K562 (cell line): Measurements from ENCODE around the gene F13A1. TPM values are rescaled to one million over a fixed set of nuclear protein-coding genes. Genes with fewer than 3 reads are reported as not detected.

Experiments
- ATAC-seq: fragments of 200-7000 bp; cut with Tn5 transposase; 3 replicates; pipeline ENCODE4 v1.9.1; 2020; ENCODE audit warnings: moderate library complexity
- BruUV-seq: library from RNA; stranded (reverse); fragments of 400-500 nt; replicated peaks from 2 replicates; lab custom pipeline; 2021; lab: Mats Ljungman, UMichigan
- CTCF ChIA-PET: fragments of 300-600 bp; formaldehyde crosslinking; extraction: SDS; loops from one replicate; lab custom pipeline; 2021; ENCODE audit warnings: low intra/inter-chr PET ratio; lab: Yijun Ruan, JAX
- POLR2A ChIA-PET: fragments of 300-600, 350-650 bp; sonication (Branson Sonifier 250); formaldehyde crosslinking; extraction: SDS; loops from one replicate; lab custom pipeline; 2021; ENCODE audit warnings: antibody characterized with exemption, inconsistent platforms; lab: Yijun Ruan, JAX
- DNase-seq, 4 experiments: peaks; one replicate each; pipeline versions ENCODE4 v3.0.0 to v3.0.0-alpha.2; 2011 to 2018; ENCODE audit warnings: low spot score in 3 of 4, mixed read lengths in 3 of 4; ENCODE audit errors: extremely low read depth in 1 of 4
- FAIRE-seq: peaks from 2 replicates; lab custom pipeline; 2011; peaks lifted over from hg19 to GRCh38; lab: Jason Lieb, UNC
- H2AFZ ChIP-seq: 2 replicates; pipeline ENCODE4 v1.6.0; 2011; ENCODE audit warnings: low read depth, low read length, control low read depth, inconsistent platforms
- H3K27ac ChIP-seq: fragments of 200-600 bp; 3 replicates; pipeline ENCODE4 v1.8.0; 2011; ENCODE audit warnings: low read depth, mild to moderate bottlenecking, control low read depth, inconsistent platforms, low read length, moderate library complexity, mixed read lengths; ENCODE audit errors: extremely low read depth
- H3K27me3 ChIP-seq, 2 experiments: fragments of 300-600 bp in 1 of 2; 2 replicates in 1 of 2; 3 replicates in 1 of 2; pipeline versions ENCODE4 v1.6.0 to v1.8.0; 2011; ENCODE audit warnings: inconsistent platforms in 2 of 2, low read length in 2 of 2, mild to moderate bottlenecking in 1 of 2, mixed read lengths in 1 of 2, moderate library complexity in 1 of 2; ENCODE audit not compliant: control insufficient read depth in 2 of 2, insufficient read depth in 2 of 2
- H3K36me3 ChIP-seq: fragments of 300-600 bp; 3 replicates; pipeline ENCODE4 v1.8.0; 2011; ENCODE audit warnings: mild to moderate bottlenecking, low read length, inconsistent platforms; ENCODE audit not compliant: control insufficient read depth, insufficient read depth
- H3K4me1 ChIP-seq, 2 experiments: fragments of 200-600 bp in 1 of 2; replicated peaks in 1 of 2; 2 replicates in 1 of 2; 3 replicates in 1 of 2; pipeline versions ENCODE4 v1.5.1 to v1.8.0; 2011; ENCODE audit warnings: inconsistent platforms in 2 of 2, low read length in 2 of 2, mild to moderate bottlenecking in 1 of 2, mixed read lengths in 1 of 2, moderate library complexity in 1 of 2; ENCODE audit not compliant: control insufficient read depth in 2 of 2, insufficient read depth in 2 of 2
- H3K4me2 ChIP-seq: 2 replicates; pipeline ENCODE4 v1.6.1; 2011; ENCODE audit warnings: low read length, control low read depth, inconsistent platforms, mixed read lengths; ENCODE audit not compliant: insufficient read depth
- H3K4me3 ChIP-seq: fragments of 200-600 bp; sonication (generic), shearing (Covaris generic); 2 replicates; pipeline ENCODE4 v1.5.1; 2016; ENCODE audit warnings: control low read depth, inconsistent platforms
- H3K79me2 ChIP-seq: fragments of 200-600 bp; 3 replicates; pipeline ENCODE4 v1.8.0; 2011; ENCODE audit warnings: low read length, inconsistent platforms; ENCODE audit not compliant: control insufficient read depth, insufficient read depth
- H3K9ac ChIP-seq, 2 experiments: 2 replicates each; pipeline versions ENCODE4 v1.6.0 to v1.6.1; 2011; ENCODE audit warnings: low read depth in 2 of 2, low read length in 2 of 2, control low read depth in 1 of 2, inconsistent platforms in 1 of 2, mild to moderate bottlenecking in 1 of 2, mixed read lengths in 1 of 2; ENCODE audit not compliant: insufficient read depth in 1 of 2
- H3K9me1 ChIP-seq: one replicate; pipeline ENCODE4 v1.6.0; 2011; ENCODE audit warnings: inconsistent platforms, mild to moderate bottlenecking, low read length, moderate library complexity; ENCODE audit not compliant: control insufficient read depth, insufficient read depth
- H3K9me3 ChIP-seq: replicated peaks from 2 replicates; pipeline ENCODE4 v1.5.1; 2011; ENCODE audit warnings: low read depth, low read length, inconsistent platforms; ENCODE audit not compliant: control insufficient read depth, insufficient read depth
- H4K20me1 ChIP-seq: replicated peaks from 2 replicates; pipeline ENCODE4 v1.6.1; 2011; ENCODE audit warnings: low read length, inconsistent platforms, mixed read lengths; ENCODE audit not compliant: control insufficient read depth, insufficient read depth
- BRF1 ChIP-seq: IDR thresholded peaks from 3 replicates; pipeline ENCODE4 v1.6.1; 2011; ENCODE audit warnings: borderline replicate concordance, mild to moderate bottlenecking; ENCODE audit not compliant: insufficient read length; ENCODE audit errors: extremely low read depth
- CHD2 ChIP-seq: IDR thresholded peaks from 2 replicates; pipeline ENCODE4 v1.6.1; 2011; ENCODE audit warnings: low read depth, low read length
- FOXA3 ChIP-seq, 2 experiments: fragments of 450-650 bp in 1 of 2; sonication (generic) in 1 of 2; formaldehyde crosslinking; IDR thresholded peaks in 1 of 2; conservative IDR thresholded peaks in 1 of 2; 2 replicates each; pipeline versions ENCODE4 v1.4.0 to v1.8.0; 2020 to 2022; ENCODE audit warnings: mild to moderate bottlenecking in 2 of 2, missing genetic modification reagents in 1 of 2
- MAFG ChIP-seq: fragments of 450-650 bp; conservative IDR thresholded peaks from 2 replicates; pipeline ENCODE4 v1.6.1; 2016; ENCODE audit warnings: missing genetic modification characterization, missing compliant biosample characterization
- MCM3 ChIP-seq: fragments of 450-650 bp; IDR thresholded peaks from 2 replicates; pipeline ENCODE4 v1.6.1; 2016
- PTBP1 ChIP-seq: fragments of 200-400 bp; formaldehyde crosslinking; IDR thresholded peaks from 2 replicates; pipeline ENCODE4 v1.6.1; 2017; ENCODE audit warnings: low read depth, low read length
- ZC3H11A ChIP-seq: IDR thresholded peaks from 2 replicates; pipeline ENCODE4 v1.6.1; 2012; ENCODE audit warnings: low read depth, low read length, improper control_type of control experiment
- ZKSCAN8 ChIP-seq: fragments of 200-800 bp; sonication (Bioruptor generic); IDR thresholded peaks from 2 replicates; pipeline ENCODE4 v1.6.1; 2016; ENCODE audit warnings: missing genetic modification characterization, missing compliant biosample characterization
- ZNF133 ChIP-seq: fragments of 250-450 bp; sonication (Bioruptor Pico); IDR thresholded peaks from 2 replicates; pipeline ENCODE4 v1.4.0; 2020; ENCODE audit warnings: mild to moderate bottlenecking
- ZNF134 ChIP-seq: fragments of 250-450 bp; sonication (Bioruptor Pico); conservative IDR thresholded peaks from 2 replicates; pipeline ENCODE4 v1.4.0; 2020
- ZNF274 ChIP-seq: IDR thresholded peaks from 2 replicates; pipeline ENCODE4 v1.6.1; 2011; ENCODE audit warnings: low read depth, mild to moderate bottlenecking, low read length, moderate library complexity, borderline replicate concordance
- ZNF324 ChIP-seq: fragments of 250-450 bp; sonication (Bioruptor Pico); IDR thresholded peaks from 2 replicates; pipeline ENCODE4 v1.4.0; 2020; ENCODE audit warnings: mild to moderate bottlenecking
- ZNF407 ChIP-seq: fragments of 450-650 bp; IDR thresholded peaks from 2 replicates; pipeline ENCODE4 v1.6.1; 2016; ENCODE audit warnings: low read depth
- ZNF551 ChIP-seq: fragments of 250-450 bp; sonication (Bioruptor Pico); IDR thresholded peaks from 2 replicates; pipeline ENCODE4 v1.5.0; 2021; ENCODE audit warnings: mild to moderate bottlenecking, moderate library complexity
- WGBS: fragments of 100-300 bp; shearing (Covaris generic); methylation state at CpG from one replicate; pipeline ENCODE4 v1.1.6; 2016; ENCODE audit warnings: low coverage, mixed read lengths; ENCODE audit not compliant: insufficient coverage; ENCODE audit errors: missing lambda C conversion rate; 5-methylcytosine and 5-hydroxymethylcytosine counted together
- in situ Hi-C: fragments of 300-500 bp; cut with MboI; formaldehyde crosslinking; loops from 4 replicates; pipeline ENCODE4 v1.15.0; 2018; ENCODE audit warnings: inconsistent platforms, mixed read lengths
- intact Hi-C: fragments of 100-400 bp; cut with micrococcal nuclease; formaldehyde crosslinking; loops from 2 replicates; pipeline ENCODE4 v1.14.2; 2022
- polyA plus RNA-seq, 8 experiments: library from polyadenylated mRNA; depleted of rRNA in 4 of 8; stranded (reverse) in 5 of 8; unstranded in 3 of 8; fragments of >200 nt; fragmentation: Nextera tagmentation in 2 of 8; fragmentation: Illumina TruSeq in 1 of 8; extraction: Ambion mirVana in 2 of 8; extraction: Trizol in 1 of 8; gene quantifications; 2 replicates each; pipeline versions ENCODE4 v1.2.1 to v1.2.3, GENCODE V29; 2011 to 2014; ENCODE audit warnings: inconsistent platforms in 1 of 8, missing spikeins in 1 of 8
- total RNA-seq, 7 experiments: library from RNA; depleted of rRNA in 6 of 7; stranded (reverse); fragments of >200 nt in 6 of 7; fragmentation: Illumina TruSeq in 2 of 7; extraction: Trizol in 2 of 7; gene quantifications; 2 replicates each; pipeline versions ENCODE4 v1.2.1 to v1.2.3, GENCODE V29; 2011 to 2021; ENCODE audit warnings: low replicate concordance in 1 of 7
- TF ChIP-seq, protein P1 (sequence below): sonication (generic); formaldehyde crosslinking; IDR thresholded peaks from 2 replicates; pipeline ENCODE4 v1.9.0; 2022; ENCODE audit warnings: mild to moderate bottlenecking, missing genetic modification reagents

The F13A1 gene
- total and polyA plus RNA-seq, 9 of the 15 experiments (the other 6 are each of a cell fraction or from before 2014, with no cell fraction given): 0.33 TPM; not detected in 8

GRCh38 chr6:6169141-6169540, 151.3 kb downstream of the F13A1 start (continued):
- TF ChIP-seq ZNF551 (CRISPR knock-in tag) (no peak), CHD2 (no peak), ZKSCAN8 (CRISPR knock-in tag) (no peak), MAFG (tag) (no peak), ZNF324 (CRISPR knock-in tag) (no peak)
- TF ChIP-seq, protein P1, sequence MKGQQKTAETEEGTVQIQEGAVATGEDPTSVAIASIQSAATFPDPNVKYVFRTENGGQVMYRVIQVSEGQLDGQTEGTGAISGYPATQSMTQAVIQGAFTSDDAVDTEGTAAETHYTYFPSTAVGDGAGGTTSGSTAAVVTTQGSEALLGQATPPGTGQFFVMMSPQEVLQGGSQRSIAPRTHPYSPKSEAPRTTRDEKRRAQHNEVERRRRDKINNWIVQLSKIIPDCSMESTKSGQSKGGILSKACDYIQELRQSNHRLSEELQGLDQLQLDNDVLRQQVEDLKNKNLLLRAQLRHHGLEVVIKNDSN (CRISPR knock-in tag): no peak
- TF ChIP-seq, all 486 proteins: peak for 0

GRCh38 chr6:6166064-6166463, 154.4 kb downstream of the F13A1 start:
- Histone ChIP-seq H3K4me1 (no peaks in the 10 kb centered on the region), H3K36me3 (no peaks in the 10 kb centered on the region), H3K9me3 (no peaks in the 10 kb centered on the region), H3K9ac (no peak overlapping the region), H2AFZ (no peak overlapping the region), H3K27ac (no peak overlapping the region), H3K27me3 (peaks cover 0 to 19% of the 10 kb centered on the region in 2 experiments; a peak in 2 of 5 replicates), H3K79me2 (no peaks in the 10 kb centered on the region), H3K9me1 (no peaks in the 10 kb centered on the region), H3K4me2 (no peak overlapping the region), H3K4me3 (no peak overlapping the region), H4K20me1 (no peaks in the 10 kb centered on the region; the same call in 1 of the 2 replicates)
- FAIRE-seq: no peak
- intact Hi-C loops: no loop called here
- 0% methylated on average over 3 of the region's 3 CpGs for WGBS
- CTCF ChIA-PET: no interaction called here
- in situ Hi-C loops: no loop called here
- no peak for DNase-seq
- POLR2A ChIA-PET: no interaction called here
- ATAC-seq: no peak
- no TSS peak for BruUV-seq
- TF ChIP-seq BRF1: no peak
- no peak for TF ChIP-seq FOXA3 (CRISPR knock-in tag; conservative IDR thresholded peaks at IDR 0.05 in 1 of 2, IDR thresholded peaks at IDR 0.05 in 1 of 2)
- no peak for TF ChIP-seq ZNF133
- TF ChIP-seq ZNF407: no peak
- no peak for TF ChIP-seq ZC3H11A
- no peak for TF ChIP-seq MCM3
- no peak for TF ChIP-seq ZNF274
- TF ChIP-seq ZNF134 (CRISPR knock-in tag): no peak
- no peak for TF ChIP-seq PTBP1
